Kidney epithelial cell (primary cell): ENCODE results near the gene RBBP9. TPM values are rescaled to one million over a fixed set of nuclear protein-coding genes. Genes with fewer than 3 reads are reported as not detected.
A peak's percentile ranks its signal among the peaks of the same experiment; 100 is the strongest.

Experiments
- DNase-seq: peaks from one replicate; pipeline ENCODE4 v3.0.0-alpha.2; 2010; ENCODE audit warnings: low read depth
- H3K27me3 ChIP-seq: 2 replicates; pipeline ENCODE4 v1.6.0; 2011; ENCODE audit warnings: low read length; ENCODE audit not compliant: control insufficient read depth, insufficient read depth
- H3K36me3 ChIP-seq: 2 replicates; pipeline ENCODE4 v1.5.1; 2011; ENCODE audit warnings: low read length; ENCODE audit not compliant: control insufficient read depth, insufficient read depth
- H3K4me3 ChIP-seq: 2 replicates; pipeline ENCODE4 v1.5.1; 2011; ENCODE audit warnings: low read depth, mild to moderate bottlenecking, control low read depth, low read length
- total RNA-seq: library from RNA; depleted of rRNA; stranded (reverse); fragments of >200 nt; gene quantifications from 2 replicates; pipeline ENCODE4 v1.2.3, GENCODE V29; 2015
- TF ChIP-seq, protein P1 (sequence below): IDR thresholded peaks from 2 replicates; pipeline ENCODE4 v1.5.1; 2011; ENCODE audit warnings: mild to moderate bottlenecking, moderate library complexity, low read length, control low read depth, inconsistent platforms; ENCODE audit not compliant: insufficient read depth, poor library complexity, severe bottlenecking

Gene RBBP9
- total RNA-seq, 1 donor from 2014 or later = 25.7 TPM

GRCh38 chr20:18466894-18467730 is 29.9 kb downstream of the RBBP9 start, which contains the start of the genes DZANK1 and POLR3F:
Gene DZANK1, minus strand, starts transcription at chr20:18467030. Its CDS starts 1,672 bp downstream, at chr20:18465358.
Gene POLR3F, plus strand, starts transcription at chr20:18467390. Its CDS starts 117 bp downstream, at chr20:18467507.
- Histone ChIP-seq H3K36me3 (no peaks in the 10 kb centered on the region), H3K4me3 (peak within 1 kb of the TSS; percentile 99), H3K27me3 (no peaks in the 10 kb centered on the region)
- TF ChIP-seq, protein P1, sequence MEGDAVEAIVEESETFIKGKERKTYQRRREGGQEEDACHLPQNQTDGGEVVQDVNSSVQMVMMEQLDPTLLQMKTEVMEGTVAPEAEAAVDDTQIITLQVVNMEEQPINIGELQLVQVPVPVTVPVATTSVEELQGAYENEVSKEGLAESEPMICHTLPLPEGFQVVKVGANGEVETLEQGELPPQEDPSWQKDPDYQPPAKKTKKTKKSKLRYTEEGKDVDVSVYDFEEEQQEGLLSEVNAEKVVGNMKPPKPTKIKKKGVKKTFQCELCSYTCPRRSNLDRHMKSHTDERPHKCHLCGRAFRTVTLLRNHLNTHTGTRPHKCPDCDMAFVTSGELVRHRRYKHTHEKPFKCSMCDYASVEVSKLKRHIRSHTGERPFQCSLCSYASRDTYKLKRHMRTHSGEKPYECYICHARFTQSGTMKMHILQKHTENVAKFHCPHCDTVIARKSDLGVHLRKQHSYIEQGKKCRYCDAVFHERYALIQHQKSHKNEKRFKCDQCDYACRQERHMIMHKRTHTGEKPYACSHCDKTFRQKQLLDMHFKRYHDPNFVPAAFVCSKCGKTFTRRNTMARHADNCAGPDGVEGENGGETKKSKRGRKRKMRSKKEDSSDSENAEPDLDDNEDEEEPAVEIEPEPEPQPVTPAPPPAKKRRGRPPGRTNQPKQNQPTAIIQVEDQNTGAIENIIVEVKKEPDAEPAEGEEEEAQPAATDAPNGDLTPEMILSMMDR = no peak
- peak; percentile 87 for DNase-seq

DNA sequence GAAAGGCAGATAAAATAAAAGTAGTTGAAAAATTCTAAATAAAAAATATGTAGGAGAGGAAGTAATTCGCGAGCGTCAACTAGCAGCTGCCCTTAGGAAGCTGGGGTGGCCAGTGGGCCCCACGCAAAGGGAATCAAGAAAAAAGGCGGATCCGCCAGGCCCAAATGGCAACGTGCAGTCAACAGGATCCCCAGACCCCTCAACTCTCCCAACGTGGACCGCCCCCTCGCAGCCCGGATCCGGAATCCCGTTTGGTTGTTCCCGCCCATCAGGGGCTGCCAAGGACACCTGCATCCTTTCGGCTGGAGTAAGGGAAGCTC is 30.5 kb downstream of the RBBP9 start:
- Histone ChIP-seq H3K27me3 (no peaks in the 10 kb centered on the region), H3K4me3 (peak overlapping the region; percentile 99), H3K36me3 (no peaks in the 10 kb centered on the region)
- no peak for DNase-seq
- TF ChIP-seq, protein P1 = no peak

- Histone ChIP-seq H3K27me3 (no peaks in the 10 kb centered on the region), H3K4me3 (peak overlapping the region; percentile 99), H3K36me3 (no peaks in the 10 kb centered on the region)
- TF ChIP-seq, protein P1 = no peak
- DNase-seq = peak; percentile 38
These were observed 31.4 kb downstream of the RBBP9 start for GRCh38 chr20:18465536-18466200.

DNA sequence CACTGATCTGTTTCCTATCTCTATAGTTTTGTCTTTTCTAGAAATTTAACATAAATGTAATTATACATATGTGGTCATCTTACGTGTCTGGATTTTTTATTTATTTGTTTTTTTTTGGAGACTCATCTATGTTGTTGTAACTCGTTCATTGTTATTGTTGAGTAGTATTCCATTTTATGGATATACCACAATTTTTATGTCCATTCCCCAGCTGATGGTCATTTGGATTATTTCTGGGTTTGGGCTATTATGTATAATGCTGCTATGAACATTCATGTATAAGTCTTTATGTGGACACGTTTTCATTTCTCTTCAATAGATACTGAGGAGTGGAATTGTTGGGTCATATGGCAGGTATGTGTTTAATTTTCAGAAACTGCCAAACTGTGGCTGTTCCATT is 40.4 kb downstream of the RBBP9 start:
- no peak for DNase-seq
- Histone ChIP-seq H3K4me3 (no peak overlapping the region), H3K36me3 (no peaks in the 10 kb centered on the region), H3K27me3 (no peaks in the 10 kb centered on the region)
- TF ChIP-seq, protein P1 = no peak

DNA sequence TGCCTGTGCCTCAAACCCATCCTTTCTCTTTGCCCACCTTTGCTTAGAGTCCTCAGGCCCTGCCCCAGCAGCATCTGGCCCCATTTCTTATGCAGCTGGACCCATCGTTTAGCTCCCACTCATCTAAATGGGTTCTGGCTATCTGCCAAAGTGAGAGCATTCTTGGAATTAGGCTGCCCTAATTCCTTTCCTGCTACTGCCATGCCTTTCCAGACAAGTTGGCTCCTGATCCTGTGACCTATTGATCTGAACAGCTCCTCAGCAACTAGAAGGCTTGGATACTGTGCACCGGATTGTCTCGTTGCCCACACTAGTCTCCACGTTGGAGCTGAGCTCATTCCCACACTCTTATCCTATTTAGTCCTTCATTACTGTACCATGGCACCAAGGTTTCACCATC is 53.1 kb downstream of the RBBP9 start:
- H3K4me3 ChIP-seq = no peak overlapping the region
- no peak for DNase-seq
- no peaks in the 10 kb centered on the region for H3K36me3 ChIP-seq
- TF ChIP-seq, protein P1 = no peak
- no peaks in the 10 kb centered on the region for H3K27me3 ChIP-seq

DNA sequence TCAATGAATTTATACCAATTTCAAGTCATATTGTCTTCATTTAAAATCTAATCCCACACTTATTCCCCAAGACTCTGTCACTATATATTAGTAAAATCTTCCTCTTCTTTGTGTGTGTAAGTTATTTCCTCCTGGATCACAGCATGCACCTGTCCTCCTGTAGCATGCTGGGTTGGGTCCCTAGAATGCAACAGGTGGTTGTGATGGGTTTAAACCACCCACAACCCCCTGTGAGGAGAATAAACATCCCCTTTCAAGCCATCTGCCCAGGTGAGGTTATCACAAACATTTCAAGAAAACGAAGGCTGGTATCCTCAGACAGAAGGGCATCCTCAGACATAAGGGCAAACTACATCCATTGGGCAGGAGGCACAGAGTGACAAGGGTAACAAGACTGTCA is 56.6 kb downstream of the RBBP9 start:
- H3K27me3 ChIP-seq = no peaks in the 10 kb centered on the region
- TF ChIP-seq, protein P1 = no peak

More for the DNA sequence above, 56.6 kb downstream of the RBBP9 start:
- no peak overlapping the region for H3K4me3 ChIP-seq
- no peak for DNase-seq
- H3K36me3 ChIP-seq = no peaks in the 10 kb centered on the region
